A549 (cell line): Measurements from ENCODE around the gene KCNJ10.

Experiments
- ESRRA ChIP-seq: fragments of 150-350 bp; IDR thresholded peaks from 2 replicates; pipeline ENCODE4 v1.6.1; 2014; ENCODE audit warnings: mild to moderate bottlenecking, low read length, borderline replicate concordance
- HDAC2 ChIP-seq: fragments of 200-600 bp; sonication (generic); IDR thresholded peaks from 2 replicates; pipeline ENCODE4 v1.6.1; 2016
- KDM1A ChIP-seq: fragments of 200-600 bp; sonication (generic); IDR thresholded peaks from 2 replicates; pipeline ENCODE4 v1.6.1; 2016; ENCODE audit warnings: low read depth, mild to moderate bottlenecking
- NR3C1 ChIP-seq: fragments of >200 bp; sonication (Bioruptor Twin); formaldehyde crosslinking; IDR thresholded peaks from 3 replicates; pipeline ENCODE4 v1.6.1; 2017
- POLR2A ChIP-seq: IDR thresholded peaks from 2 replicates; pipeline ENCODE4 v1.6.1; 2012; ENCODE audit warnings: mild to moderate bottlenecking, low read length
- ZC3H11A ChIP-seq: fragments of 450-650 bp; IDR thresholded peaks from 2 replicates; pipeline ENCODE4 v1.6.1; 2014; ENCODE audit warnings: antibody characterized with exemption, mild to moderate bottlenecking
- TF ChIP-seq, protein P1 (sequence below): fragments of 250-450 bp; sonication (Bioruptor Pico); IDR thresholded peaks from 2 replicates; pipeline ENCODE4 v1.5.0; 2021; ENCODE audit warnings: mild to moderate bottlenecking, moderate library complexity, borderline replicate concordance
- TF ChIP-seq, protein P2 (sequence below): fragments of >200 bp; sonication (Bioruptor Twin); formaldehyde crosslinking; IDR thresholded peaks from 3 replicates; pipeline ENCODE4 v1.5.1; 2016

DNA sequence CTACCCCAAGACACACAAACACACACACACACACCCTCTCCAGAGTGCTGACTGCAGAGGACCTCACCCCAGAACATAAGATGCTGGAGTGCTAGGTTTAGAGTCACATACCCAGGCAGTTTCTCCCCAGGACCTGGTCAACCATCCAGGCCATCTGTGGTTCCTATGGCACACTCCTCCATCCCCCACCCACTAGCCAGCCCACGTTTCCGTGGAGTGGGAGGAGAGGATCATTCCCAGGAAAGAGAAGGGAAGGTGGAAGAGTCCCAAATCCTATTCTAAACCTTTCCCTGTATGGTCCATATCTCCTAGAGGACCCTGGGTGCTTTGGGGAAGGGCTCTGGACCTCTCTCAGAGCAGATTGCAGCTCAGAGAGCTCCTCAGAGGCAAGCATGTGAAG, 12.5 kb upstream of the KCNJ10 start:
- no peak for TF ChIP-seq HDAC2
- no peak for TF ChIP-seq NR3C1
- TF ChIP-seq KDM1A = no peak
- TF ChIP-seq POLR2A = no peak
- TF ChIP-seq ESRRA = no peak
- TF ChIP-seq ZC3H11A = no peak
- TF ChIP-seq, protein P1, sequence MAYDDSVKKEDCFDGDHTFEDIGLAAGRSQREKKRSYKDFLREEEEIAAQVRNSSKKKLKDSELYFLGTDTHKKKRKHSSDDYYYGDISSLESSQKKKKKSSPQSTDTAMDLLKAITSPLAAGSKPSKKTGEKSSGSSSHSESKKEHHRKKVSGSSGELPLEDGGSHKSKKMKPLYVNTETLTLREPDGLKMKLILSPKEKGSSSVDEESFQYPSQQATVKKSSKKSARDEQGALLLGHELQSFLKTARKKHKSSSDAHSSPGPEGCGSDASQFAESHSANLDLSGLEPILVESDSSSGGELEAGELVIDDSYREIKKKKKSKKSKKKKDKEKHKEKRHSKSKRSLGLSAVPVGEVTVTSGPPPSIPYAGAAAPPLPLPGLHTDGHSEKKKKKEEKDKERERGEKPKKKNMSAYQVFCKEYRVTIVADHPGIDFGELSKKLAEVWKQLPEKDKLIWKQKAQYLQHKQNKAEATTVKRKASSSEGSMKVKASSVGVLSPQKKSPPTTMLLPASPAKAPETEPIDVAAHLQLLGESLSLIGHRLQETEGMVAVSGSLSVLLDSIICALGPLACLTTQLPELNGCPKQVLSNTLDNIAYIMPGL (CRISPR knock-in tag) = no peak
- TF ChIP-seq, protein P2, sequence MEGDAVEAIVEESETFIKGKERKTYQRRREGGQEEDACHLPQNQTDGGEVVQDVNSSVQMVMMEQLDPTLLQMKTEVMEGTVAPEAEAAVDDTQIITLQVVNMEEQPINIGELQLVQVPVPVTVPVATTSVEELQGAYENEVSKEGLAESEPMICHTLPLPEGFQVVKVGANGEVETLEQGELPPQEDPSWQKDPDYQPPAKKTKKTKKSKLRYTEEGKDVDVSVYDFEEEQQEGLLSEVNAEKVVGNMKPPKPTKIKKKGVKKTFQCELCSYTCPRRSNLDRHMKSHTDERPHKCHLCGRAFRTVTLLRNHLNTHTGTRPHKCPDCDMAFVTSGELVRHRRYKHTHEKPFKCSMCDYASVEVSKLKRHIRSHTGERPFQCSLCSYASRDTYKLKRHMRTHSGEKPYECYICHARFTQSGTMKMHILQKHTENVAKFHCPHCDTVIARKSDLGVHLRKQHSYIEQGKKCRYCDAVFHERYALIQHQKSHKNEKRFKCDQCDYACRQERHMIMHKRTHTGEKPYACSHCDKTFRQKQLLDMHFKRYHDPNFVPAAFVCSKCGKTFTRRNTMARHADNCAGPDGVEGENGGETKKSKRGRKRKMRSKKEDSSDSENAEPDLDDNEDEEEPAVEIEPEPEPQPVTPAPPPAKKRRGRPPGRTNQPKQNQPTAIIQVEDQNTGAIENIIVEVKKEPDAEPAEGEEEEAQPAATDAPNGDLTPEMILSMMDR = no peak
